Mammary epithelial cell (primary cell): ENCODE data around the gene SPATA24.

Experiments used
- EZH2 ChIP-seq: IDR thresholded peaks from 2 replicates; pipeline ENCODE4 v1.6.1; 2012; ENCODE audit warnings: low read length, inconsistent platforms, borderline replicate concordance
- TF ChIP-seq, protein P1 (sequence below), 2 donors: IDR thresholded peaks in 1 of 2; conservative IDR thresholded peaks in 1 of 2; 2 replicates each; pipeline ENCODE4 v1.5.1; 2011 to 2012; ENCODE audit warnings: inconsistent platforms in 2 of 2, low read length in 2 of 2, mild to moderate bottlenecking in 2 of 2, control low read depth in 1 of 2, low read depth in 1 of 2; ENCODE audit not compliant: insufficient read depth in 1 of 2; ENCODE audit errors: extremely low read depth in 1 of 2

DNA sequence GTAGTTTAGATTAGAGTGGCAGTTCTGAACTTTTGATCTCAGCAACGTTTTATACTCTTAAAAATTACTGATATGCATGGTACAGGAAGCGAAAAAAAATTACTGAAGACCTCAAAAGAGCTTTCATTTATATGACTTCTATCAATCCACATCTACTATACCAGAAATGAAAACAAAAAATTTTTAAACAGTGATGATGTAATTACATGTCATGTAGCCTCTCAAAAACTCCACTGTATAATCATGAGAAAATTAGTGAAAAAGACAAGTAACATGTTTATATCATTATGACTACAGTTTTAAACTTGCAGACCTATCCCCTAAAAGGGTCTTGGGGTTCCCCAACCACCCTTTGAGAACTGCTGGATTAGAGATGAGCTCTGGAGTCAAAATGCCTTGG is 26.1 kb upstream of the SPATA24 start:
- TF ChIP-seq, protein P1, sequence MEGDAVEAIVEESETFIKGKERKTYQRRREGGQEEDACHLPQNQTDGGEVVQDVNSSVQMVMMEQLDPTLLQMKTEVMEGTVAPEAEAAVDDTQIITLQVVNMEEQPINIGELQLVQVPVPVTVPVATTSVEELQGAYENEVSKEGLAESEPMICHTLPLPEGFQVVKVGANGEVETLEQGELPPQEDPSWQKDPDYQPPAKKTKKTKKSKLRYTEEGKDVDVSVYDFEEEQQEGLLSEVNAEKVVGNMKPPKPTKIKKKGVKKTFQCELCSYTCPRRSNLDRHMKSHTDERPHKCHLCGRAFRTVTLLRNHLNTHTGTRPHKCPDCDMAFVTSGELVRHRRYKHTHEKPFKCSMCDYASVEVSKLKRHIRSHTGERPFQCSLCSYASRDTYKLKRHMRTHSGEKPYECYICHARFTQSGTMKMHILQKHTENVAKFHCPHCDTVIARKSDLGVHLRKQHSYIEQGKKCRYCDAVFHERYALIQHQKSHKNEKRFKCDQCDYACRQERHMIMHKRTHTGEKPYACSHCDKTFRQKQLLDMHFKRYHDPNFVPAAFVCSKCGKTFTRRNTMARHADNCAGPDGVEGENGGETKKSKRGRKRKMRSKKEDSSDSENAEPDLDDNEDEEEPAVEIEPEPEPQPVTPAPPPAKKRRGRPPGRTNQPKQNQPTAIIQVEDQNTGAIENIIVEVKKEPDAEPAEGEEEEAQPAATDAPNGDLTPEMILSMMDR (conservative IDR thresholded peaks at IDR 0.05 in 1 of 2, IDR thresholded peaks at IDR 0.05 in 1 of 2; ENCODE audit: extremely low read depth in 1 of 2, insufficient read depth in 1 of 2, low read depth in 1 of 2, low read length in 2 of 2) = no peak
- TF ChIP-seq EZH2 = no peak
